Thymus (tissue), 11 donors: ENCODE data around the gene MAPK10. TPM values are rescaled to one million over a fixed set of nuclear protein-coding genes. Genes with fewer than 3 reads are reported as not detected.

ENCODE experiments used
- DNase-seq, 9 donors: peaks; one replicate each; pipeline ENCODE4 v3.0.0-alpha.2; 2013; ENCODE audit warnings: low spot score in 9 of 9, low read depth in 6 of 9, missing footprints in 1 of 9
- H3K27ac ChIP-seq, 2 donors: one replicate each; pipeline ENCODE4 v1.5.1; 2013; ENCODE audit warnings: control low read depth in 1 of 2, low read depth in 1 of 2, low read length in 1 of 2, mild to moderate bottlenecking in 1 of 2, moderate library complexity in 1 of 2
- H3K27me3 ChIP-seq, 2 donors: one replicate each; pipeline ENCODE4 v1.5.1; 2013; ENCODE audit warnings: low read length in 1 of 2; ENCODE audit not compliant: control insufficient read depth in 2 of 2, insufficient read depth in 1 of 2
- H3K36me3 ChIP-seq, 2 donors: one replicate each; pipeline ENCODE4 v1.5.1; 2013; ENCODE audit warnings: low read length in 1 of 2, mild to moderate bottlenecking in 1 of 2, moderate library complexity in 1 of 2; ENCODE audit not compliant: control insufficient read depth in 2 of 2, insufficient read depth in 2 of 2
- H3K4me1 ChIP-seq, 2 donors: one replicate each; pipeline ENCODE4 v1.5.1; 2013; ENCODE audit warnings: low read length in 2 of 2; ENCODE audit not compliant: control insufficient read depth in 2 of 2, insufficient read depth in 2 of 2
- H3K4me3 ChIP-seq, 2 donors: one replicate each; pipeline ENCODE4 v1.5.1; 2013; ENCODE audit warnings: low read length in 2 of 2, control low read depth in 1 of 2, mild to moderate bottlenecking in 1 of 2
- H3K9me3 ChIP-seq, 2 donors: one replicate each; pipeline ENCODE4 v1.5.1; 2013; ENCODE audit warnings: low read length in 1 of 2, mild to moderate bottlenecking in 1 of 2; ENCODE audit not compliant: control insufficient read depth in 2 of 2, insufficient read depth in 1 of 2
- WGBS: extraction: QIAGEN DNeasy Blood & Tissue Kit; methylation state at CpG from one replicate; pipeline ENCODE4 v1.1.7; 2013; 5-methylcytosine and 5-hydroxymethylcytosine counted together
- polyA plus RNA-seq: library from polyadenylated mRNA; stranded (reverse); fragments of 200-250 nt; gene quantifications from one replicate; pipeline ENCODE4 v1.2.3, GENCODE V29; 2013
- total RNA-seq: library from RNA; stranded (reverse); fragments of 120-200 nt; gene quantifications from one replicate; pipeline ENCODE4 v1.2.4, GENCODE V29; 2013
- donor health status: healthy.

Gene MAPK10
- total and polyA plus RNA-seq, 2 donors: 3.7 to 8.6 TPM

- no peaks in the 10 kb centered on the region for H3K4me1 ChIP-seq
- no peak for DNase-seq
- 93% methylated on average over 2 of the region's 2 CpGs for WGBS
Measured at GRCh38 chr4:86160426-86160825, 199.4 kb downstream of the MAPK10 start.

GRCh38 chr4:86159216-86159615 is 200.6 kb downstream of the MAPK10 start:
- no peak overlapping the region for H3K4me3 ChIP-seq
- WGBS: 98% methylated on average over 4 of the region's 4 CpGs
- no peaks in the 10 kb centered on the region for H3K27me3 ChIP-seq

More at GRCh38 chr4:86160426-86160825, 199.4 kb downstream of the MAPK10 start:
- H3K4me3 ChIP-seq: no peak overlapping the region
- H3K36me3 ChIP-seq: no peaks in the 10 kb centered on the region
- H3K9me3 ChIP-seq: no peaks in the 10 kb centered on the region
- no peak overlapping the region for H3K27ac ChIP-seq
- H3K27me3 ChIP-seq: no peaks in the 10 kb centered on the region

GRCh38 chr4:86156531-86156930 is 203.3 kb downstream of the MAPK10 start:
- H3K27me3 ChIP-seq: no peaks in the 10 kb centered on the region

More at GRCh38 chr4:86159216-86159615, 200.6 kb downstream of the MAPK10 start:
- DNase-seq: no peak
- Histone ChIP-seq H3K36me3 (no peaks in the 10 kb centered on the region), H3K27ac (no peak overlapping the region), H3K4me1 (no peaks in the 10 kb centered on the region), H3K9me3 (no peaks in the 10 kb centered on the region)

GRCh38 chr4:86155766-86156165 is 204.1 kb downstream of the MAPK10 start:
- Histone ChIP-seq H3K9me3 (no peaks in the 10 kb centered on the region), H3K27ac (no peak overlapping the region), H3K27me3 (no peaks in the 10 kb centered on the region), H3K36me3 (no peaks in the 10 kb centered on the region), H3K4me1 (no peaks in the 10 kb centered on the region), H3K4me3 (no peak overlapping the region)
- WGBS: 95% methylated on average over 4 of the region's 4 CpGs
- no peak for DNase-seq

More at GRCh38 chr4:86156531-86156930, 203.3 kb downstream of the MAPK10 start:
- Histone ChIP-seq H3K27ac (no peak overlapping the region), H3K9me3 (no peaks in the 10 kb centered on the region), H3K36me3 (no peaks in the 10 kb centered on the region), H3K4me1 (no peaks in the 10 kb centered on the region), H3K4me3 (no peak overlapping the region)
- 65% methylated on average over 2 of the region's 2 CpGs for WGBS
- DNase-seq: no peak

- no peaks in the 10 kb centered on the region for H3K4me1 ChIP-seq
- H3K27me3 ChIP-seq: no peaks in the 10 kb centered on the region
- H3K9me3 ChIP-seq: peaks cover 0 to 4% of the 10 kb centered on the region in 2 donors
- H3K27ac ChIP-seq: no peak overlapping the region
- H3K4me3 ChIP-seq: no peak overlapping the region
- 95% methylated on average over 2 of the region's 2 CpGs for WGBS
- no peaks in the 10 kb centered on the region for H3K36me3 ChIP-seq
- DNase-seq: no peak
Measured at GRCh38 chr4:86152454-86152853, 207.4 kb downstream of the MAPK10 start.

- no peaks in the 10 kb centered on the region for H3K36me3 ChIP-seq
- no peak for DNase-seq
- WGBS: 98% methylated on average over 3 of the region's 3 CpGs
- no peaks in the 10 kb centered on the region for H3K4me1 ChIP-seq
- H3K9me3 ChIP-seq: peaks cover 0 to 4% of the 10 kb centered on the region in 2 donors
- H3K27ac ChIP-seq: no peak overlapping the region
- H3K27me3 ChIP-seq: no peaks in the 10 kb centered on the region
- H3K4me3 ChIP-seq: no peak overlapping the region
Measured at GRCh38 chr4:86151196-86151595, 208.7 kb downstream of the MAPK10 start.

- Histone ChIP-seq H3K4me1 (no peaks in the 10 kb centered on the region), H3K27me3 (no peaks in the 10 kb centered on the region), H3K9me3 (no peaks in the 10 kb centered on the region), H3K4me3 (no peak overlapping the region), H3K36me3 (no peaks in the 10 kb centered on the region), H3K27ac (no peak overlapping the region)
- WGBS: 99% methylated on average over 1 of the region's 1 CpG
- DNase-seq: no peak
Measured at GRCh38 chr4:86141161-86141560, 218.7 kb downstream of the MAPK10 start.

- WGBS: 98% methylated on average over 4 of the region's 4 CpGs
- Histone ChIP-seq H3K27me3 (no peaks in the 10 kb centered on the region), H3K4me3 (no peak overlapping the region), H3K4me1 (no peaks in the 10 kb centered on the region), H3K36me3 (no peaks in the 10 kb centered on the region), H3K9me3 (no peaks in the 10 kb centered on the region), H3K27ac (no peak overlapping the region)
- no peak for DNase-seq
Measured at GRCh38 chr4:86132468-86132867, 227.4 kb downstream of the MAPK10 start.

- WGBS: 96% methylated on average over 2 of the region's 2 CpGs
- Histone ChIP-seq H3K4me3 (no peak overlapping the region), H3K4me1 (no peaks in the 10 kb centered on the region), H3K9me3 (no peaks in the 10 kb centered on the region), H3K36me3 (no peaks in the 10 kb centered on the region), H3K27me3 (no peaks in the 10 kb centered on the region), H3K27ac (no peak overlapping the region)
- no peak for DNase-seq
Measured at GRCh38 chr4:86131456-86131855, 228.4 kb downstream of the MAPK10 start.
